K562 (cell line): Measurements from ENCODE around the gene SP2. TPM values are rescaled to one million over a fixed set of nuclear protein-coding genes. Genes with fewer than 3 reads are reported as not detected.

Experiments
- DACH1 ChIP-seq: fragments of 450-650 bp; IDR thresholded peaks from 2 replicates; pipeline ENCODE4 v1.6.1; 2018; ENCODE audit not compliant: partially characterized antibody
- DIDO1 ChIP-seq: fragments of 450-650 bp; IDR thresholded peaks from 2 replicates; pipeline ENCODE4 v1.6.1; 2016; ENCODE audit warnings: low read depth, missing biosample characterization, missing genetic modification characterization
- E2F6 ChIP-seq, 2 experiments: IDR thresholded peaks; 2 replicates each; pipeline ENCODE4 v1.6.1; 2011; ENCODE audit warnings: borderline replicate concordance in 1 of 2, control low read depth in 1 of 2, low read depth in 1 of 2, low read length in 1 of 2, mild to moderate bottlenecking in 1 of 2, mixed read lengths in 1 of 2, moderate library complexity in 1 of 2; ENCODE audit not compliant: insufficient read depth in 1 of 2, insufficient read length in 1 of 2, poor library complexity in 1 of 2, severe bottlenecking in 1 of 2; ENCODE audit errors: extremely low read depth in 1 of 2
- HDAC8 ChIP-seq: fragments of 450-650 bp; IDR thresholded peaks from 2 replicates; pipeline ENCODE4 v1.6.1; 2016; ENCODE audit warnings: mild to moderate bottlenecking, missing genetic modification characterization, moderate library complexity, missing compliant biosample characterization
- HMGN3 ChIP-seq: IDR thresholded peaks from 2 replicates; pipeline ENCODE4 v1.6.1; 2011; ENCODE audit warnings: borderline replicate concordance, low read depth, mild to moderate bottlenecking, mixed read lengths, low read length; ENCODE audit not compliant: insufficient read length; ENCODE audit errors: extremely low read depth
- MAFG ChIP-seq: fragments of 450-650 bp; conservative IDR thresholded peaks from 2 replicates; pipeline ENCODE4 v1.6.1; 2016; ENCODE audit warnings: missing genetic modification characterization, missing compliant biosample characterization
- MYBL2 ChIP-seq, 2 experiments: fragments of 450-650 bp in 1 of 2; sonication (generic) in 1 of 2; formaldehyde crosslinking in 1 of 2; IDR thresholded peaks; 2 replicates each; pipeline versions ENCODE4 v1.6.1 to v1.8.1; 2017 to 2022; ENCODE audit warnings: borderline replicate concordance in 1 of 2, inconsistent platforms in 1 of 2, low read depth in 1 of 2, mild to moderate bottlenecking in 1 of 2, missing genetic modification reagents in 1 of 2, moderate library complexity in 1 of 2
- NFATC3 ChIP-seq: fragments of 450-650 bp; IDR thresholded peaks from 2 replicates; pipeline ENCODE4 v1.6.1; 2017; ENCODE audit warnings: mild to moderate bottlenecking
- NFRKB ChIP-seq: fragments of 450-650 bp; IDR thresholded peaks from 2 replicates; pipeline ENCODE4 v1.6.1; 2016; ENCODE audit warnings: low read depth
- NR2C2 ChIP-seq, 2 experiments: fragments of 200-800 bp in 1 of 2; sonication (Bioruptor generic) in 1 of 2; sonication (generic) in 1 of 2; formaldehyde crosslinking in 1 of 2; IDR thresholded peaks; 2 replicates each; pipeline versions ENCODE4 v1.6.1 to v1.8.0; 2016 to 2022; ENCODE audit warnings: mild to moderate bottlenecking in 1 of 2, missing compliant biosample characterization in 1 of 2, missing genetic modification characterization in 1 of 2, missing genetic modification reagents in 1 of 2
- PHF21A ChIP-seq: fragments of 450-650 bp; IDR thresholded peaks from 2 replicates; pipeline ENCODE4 v1.6.1; 2017; ENCODE audit warnings: low read depth, borderline replicate concordance
- PKNOX1 ChIP-seq: fragments of 450-650 bp; IDR thresholded peaks from 2 replicates; pipeline ENCODE4 v1.6.1; 2016
- PURB ChIP-seq: sonication (generic); formaldehyde crosslinking; IDR thresholded peaks from 2 replicates; pipeline ENCODE4 v1.9.0; 2021; ENCODE audit warnings: low read depth, mild to moderate bottlenecking, missing genetic modification reagents
- SMAD1 ChIP-seq: fragments of 150-350 bp; IDR thresholded peaks from 2 replicates; pipeline ENCODE4 v1.6.1; 2014; ENCODE audit warnings: low read length, low read depth; ENCODE audit not compliant: partially characterized antibody
- SRSF7 ChIP-seq: fragments of 200-400 bp; formaldehyde crosslinking; optimal IDR thresholded peaks from 2 replicates; pipeline ENCODE3; 2017; ENCODE audit warnings: mild to moderate bottlenecking, low read depth, low read length
- TAL1 ChIP-seq: fragments of 450-650 bp; IDR thresholded peaks from 2 replicates; pipeline ENCODE4 v1.6.1; 2016; ENCODE audit warnings: mild to moderate bottlenecking
- TCFL5 ChIP-seq: fragments of 250-450 bp; sonication (Bioruptor Pico); conservative IDR thresholded peaks from 2 replicates; pipeline ENCODE4 v1.6.1; 2021; ENCODE audit warnings: mild to moderate bottlenecking, moderate library complexity, matching md5 sums
- THRB ChIP-seq: fragments of 450-650 bp; formaldehyde crosslinking; conservative IDR thresholded peaks from 2 replicates; pipeline ENCODE4 v1.4.0; 2022; ENCODE audit warnings: mild to moderate bottlenecking, missing genetic modification characterization
- XRCC4 ChIP-seq: IDR thresholded peaks from one replicate; pipeline ENCODE4 v1.6.1; 2011; ENCODE audit not compliant: insufficient read depth, insufficient read length; ENCODE audit errors: extremely low read depth
- ZNF212 ChIP-seq: fragments of 450-650 bp; formaldehyde crosslinking; IDR thresholded peaks from 2 replicates; pipeline ENCODE4 v1.4.0; 2020; ENCODE audit warnings: mild to moderate bottlenecking
- ZNF280B ChIP-seq: fragments of 250-450 bp; sonication (Bioruptor Pico); IDR thresholded peaks from 2 replicates; pipeline ENCODE4 v1.5.1; 2021; ENCODE audit warnings: mild to moderate bottlenecking
- polyA plus RNA-seq, 8 experiments: library from polyadenylated mRNA; depleted of rRNA in 4 of 8; stranded (reverse) in 5 of 8; unstranded in 3 of 8; fragments of >200 nt; fragmentation: Nextera tagmentation in 2 of 8; fragmentation: Illumina TruSeq in 1 of 8; extraction: Ambion mirVana in 2 of 8; extraction: Trizol in 1 of 8; gene quantifications; 2 replicates each; pipeline versions ENCODE4 v1.2.1 to v1.2.3, GENCODE V29; 2011 to 2014; ENCODE audit warnings: inconsistent platforms in 1 of 8, missing spikeins in 1 of 8
- total RNA-seq, 7 experiments: library from RNA; depleted of rRNA in 6 of 7; stranded (reverse); fragments of >200 nt in 6 of 7; fragmentation: Illumina TruSeq in 2 of 7; extraction: Trizol in 2 of 7; gene quantifications; 2 replicates each; pipeline versions ENCODE4 v1.2.1 to v1.2.3, GENCODE V29; 2011 to 2021; ENCODE audit warnings: low replicate concordance in 1 of 7

SP2 gene
- total and polyA plus RNA-seq, 9 of the 15 experiments (the other 6 are each of a cell fraction or from before 2014, with no cell fraction given): 0.77 to 22.3 (median 2.3) TPM

GRCh38 chr17:47895856-47896671, at the start of gene SP2 (continued):
- TF ChIP-seq HMGN3 (peak; percentile 85), PHF21A (no peak), ZNF280B (CRISPR knock-in tag) (no peak), TCFL5 (CRISPR knock-in tag) (no peak), TAL1 (no peak), PKNOX1 (peak; percentile 100), NFRKB (peak; percentile 52; the same call in 1 of the 2 replicates), MAFG (tag) (no peak), THRB (CRISPR knock-in tag) (no peak), E2F6 (IDR thresholded peaks at IDR 0.05; ENCODE audit: borderline replicate concordance in 1 of 2, extremely low read depth in 1 of 2, insufficient read depth in 1 of 2, insufficient read length in 1 of 2, low read depth in 1 of 2, low read length in 1 of 2, poor library complexity in 1 of 2, severe bottlenecking in 1 of 2) (peak; percentile 27 to 59), ZNF212 (no peak), NR2C2 (CRISPR knock-in tag; IDR thresholded peaks at IDR 0.05) (peak; percentile 96), NR2C2 (tag; IDR thresholded peaks at IDR 0.05) (peak; percentile 99), NFATC3 (no peak), MYBL2 (IDR thresholded peaks at IDR 0.05; ENCODE audit: low read depth) (no peak), MYBL2 (CRISPR knock-in tag; IDR thresholded peaks at IDR 0.05; ENCODE audit: borderline replicate concordance) (no peak), SMAD1 (no peak), XRCC4 (peak; percentile 42), DACH1 (no peak), DIDO1 (tag) (peak; percentile 81), PURB (CRISPR knock-in tag) (no peak), HDAC8 (tag) (0 out of 2 replicates have a peak, but pooled peaks have one; percentile 35), SRSF7 (no peak)
